ENCODE results near the gene DZIP1.

The DZIP1 gene

GRCh38 chr13:95552208-95552538, 92.3 kb downstream of the DZIP1 start:
- DNase-seq (ENCODE audit: low read depth in 1 of 2, low spot score in 1 of 2): no peak

- DNase-seq (ENCODE audit: low read depth in 1 of 2, low spot score in 1 of 2): no peak
Measured at GRCh38 chr13:95547531-95548167, 96.9 kb downstream of the DZIP1 start.

GRCh38 chr13:95546919-95547318, 97.6 kb downstream of the DZIP1 start:
- no peak for DNase-seq (ENCODE audit: low read depth in 1 of 2, low spot score in 1 of 2)

GRCh38 chr13:95544293-95544692, 100.2 kb downstream of the DZIP1 start:
- DNase-seq (ENCODE audit: low read depth in 1 of 2, low spot score in 1 of 2): no peak

DNA sequence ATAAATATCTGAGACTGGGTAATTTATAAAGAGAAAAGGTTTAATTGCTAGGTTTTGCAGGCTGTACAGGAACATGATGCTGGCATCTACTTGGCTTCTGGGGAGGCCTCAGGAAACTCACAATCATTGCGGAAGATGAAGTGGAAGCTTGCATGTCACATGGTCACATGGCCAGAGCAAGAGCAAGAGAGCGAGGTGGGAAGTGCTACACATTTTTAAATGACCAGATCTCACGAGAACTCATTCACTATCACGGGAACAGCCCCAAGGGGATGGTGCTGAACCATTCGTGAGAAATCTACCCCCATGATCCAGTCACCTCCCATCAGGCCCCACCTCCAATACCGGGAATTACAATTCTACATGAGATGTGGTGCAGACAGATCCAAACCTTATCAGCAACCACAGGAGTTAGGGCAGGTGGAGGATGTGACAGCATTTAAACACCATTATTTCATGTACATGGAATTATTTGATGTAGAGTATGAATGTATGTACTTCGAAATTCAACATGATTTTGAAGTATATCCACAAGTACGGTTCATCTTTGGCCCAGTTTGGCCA, 102.5 kb downstream of the DZIP1 start:
- no peak for DNase-seq (ENCODE audit: low read depth in 1 of 2, low spot score in 1 of 2)

GRCh38 chr13:95541308-95541707, 103.2 kb downstream of the DZIP1 start:
- DNase-seq (ENCODE audit: low read depth in 1 of 2, low spot score in 1 of 2): no peak

DNA sequence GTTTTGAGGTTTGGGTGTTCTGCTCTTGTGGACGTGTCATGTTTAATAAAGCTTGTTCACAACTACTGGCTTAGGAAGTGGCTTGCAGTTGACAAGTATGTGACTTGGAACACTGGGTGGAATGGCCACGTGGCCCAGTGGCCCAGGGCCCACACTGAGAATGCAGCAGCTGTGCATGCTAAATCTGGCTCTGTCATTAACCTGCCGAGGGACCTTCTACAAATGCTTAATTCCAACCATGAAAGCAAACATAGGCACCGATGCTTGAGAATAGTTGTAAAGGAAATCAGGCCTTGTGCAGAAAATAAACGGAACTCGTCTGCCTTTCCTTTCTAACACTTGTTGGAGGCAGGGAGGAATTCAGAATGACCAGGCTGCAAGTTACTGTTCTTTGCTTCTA, 103.6 kb downstream of the DZIP1 start:
- DNase-seq (ENCODE audit: low read depth in 1 of 2, low spot score in 1 of 2): no peak

GRCh38 chr13:95536632-95537241, 107.8 kb downstream of the DZIP1 start:
- DNase-seq (ENCODE audit: low read depth in 1 of 2, low spot score in 1 of 2): no peak

DNA sequence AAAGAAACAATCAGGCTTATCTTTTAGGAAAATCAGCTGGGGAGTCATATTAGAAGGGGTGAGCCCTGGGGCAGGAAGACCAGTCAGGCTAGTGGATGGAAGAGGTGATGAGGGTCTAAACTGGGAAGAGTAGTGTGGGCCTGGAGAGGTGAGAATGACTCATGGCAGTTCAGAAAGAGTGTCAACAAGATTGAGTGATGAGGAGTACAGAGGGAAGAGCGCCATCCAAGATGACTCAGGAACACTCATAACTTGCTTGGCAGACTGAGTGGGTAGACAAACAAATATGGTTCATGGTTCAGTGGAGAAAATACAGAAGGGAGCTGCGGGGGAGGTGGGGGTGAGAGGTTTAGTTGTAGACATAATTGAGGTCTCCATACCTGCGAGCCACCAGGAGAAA, 109.3 kb downstream of the DZIP1 start:
- DNase-seq (ENCODE audit: low read depth in 1 of 2, low spot score in 1 of 2): no peak

DNA sequence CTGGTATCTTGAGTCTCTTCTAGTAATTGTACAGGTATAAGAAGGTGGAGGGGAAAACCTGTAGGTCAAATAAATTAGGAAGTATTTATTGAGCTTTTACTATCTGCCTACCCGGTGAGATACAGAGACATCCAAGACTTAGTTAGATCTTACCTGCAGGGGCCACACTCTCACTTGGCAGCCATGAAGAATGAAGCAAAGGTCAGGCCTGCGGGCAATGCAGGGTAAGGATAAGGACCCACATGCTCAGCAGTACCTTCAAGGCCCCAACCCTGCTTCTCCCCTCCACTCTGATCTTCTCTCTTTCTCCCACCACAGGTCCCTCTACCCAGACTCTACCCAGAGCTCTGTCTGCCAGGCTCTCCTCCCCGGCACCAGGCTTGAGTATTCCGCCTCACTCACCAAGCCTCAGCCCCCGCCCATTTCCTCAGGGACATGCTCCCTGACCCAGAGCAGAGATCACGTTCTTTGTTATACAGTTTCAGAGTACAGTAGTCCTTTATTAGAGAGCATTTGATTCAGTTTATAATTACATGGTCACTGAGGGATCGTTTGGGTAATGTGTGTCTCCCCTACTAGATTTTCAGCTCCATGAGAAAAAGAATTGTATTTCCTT, 110.9 kb downstream of the DZIP1 start:
- DNase-seq (ENCODE audit: low read depth in 1 of 2, low spot score in 1 of 2): no peak

GRCh38 chr13:95530178-95530577, 114.3 kb downstream of the DZIP1 start:
- DNase-seq (ENCODE audit: low read depth in 1 of 2, low spot score in 1 of 2): no peak

All from stimulated activated CD4-positive, alpha-beta T cell treated with anti-CD3 and anti-CD28 coated beads, Interleukin-15, amount 100 ng/mL, for 1 hour (primary cell).